ENCODE results near the gene CYBC1.

CYBC1 gene

DNA sequence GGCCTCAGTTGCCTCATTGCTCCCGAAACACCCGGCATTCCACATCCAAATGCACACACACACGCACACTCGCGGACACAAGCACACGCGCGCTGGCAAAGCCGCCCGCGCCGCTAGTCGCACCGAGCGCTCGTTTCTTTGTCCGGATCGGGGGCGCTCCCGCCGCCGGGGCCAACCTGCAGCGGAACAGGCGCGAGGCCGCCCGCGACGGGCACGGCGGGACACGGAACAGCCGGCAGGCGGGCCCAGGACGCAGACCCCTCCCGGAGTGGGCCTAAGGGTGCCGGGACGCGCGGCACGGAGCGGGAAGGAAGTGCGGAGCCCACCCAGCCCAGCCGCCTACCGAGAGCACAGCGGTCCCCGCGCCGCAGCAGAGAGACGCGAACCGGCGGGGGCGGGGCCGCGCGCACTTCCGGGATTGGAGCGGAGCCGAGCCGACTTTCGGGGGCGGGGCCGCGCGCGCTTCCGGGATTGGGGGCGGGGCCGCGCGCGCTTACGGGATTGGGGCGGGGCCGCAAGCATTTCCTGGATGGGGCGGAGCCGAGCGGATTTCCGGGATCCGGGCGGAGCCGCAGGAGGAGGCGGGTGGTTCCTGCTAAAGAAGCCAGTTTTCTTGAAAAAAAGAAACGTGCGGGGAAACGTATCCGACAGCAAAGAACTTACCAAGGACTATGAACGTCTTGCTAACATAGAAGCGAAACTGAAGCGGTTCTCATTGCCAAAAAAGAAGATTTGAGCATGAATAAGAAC, at the start of gene CYBC1:
TSS of gene CYBC1 (minus strand) at position 396 of the 750 bp plus-strand sequence. CDS start 1,498 bp downstream, outside the sequence.
- Histone ChIP-seq H3K79me2 (ENCODE audit: insufficient read depth, low read length) (peaks cover 11% of the 10 kb centered on the region), H3K27ac (ENCODE audit: low read depth, low read length, poor library complexity, severe bottlenecking) (peak within 1 kb of the TSS; percentile 99), H3K36me3 (ENCODE audit: insufficient read depth, low read length) (peaks cover 29% of the 10 kb centered on the region), H3K4me1 (ENCODE audit: insufficient read depth, low read length, severe bottlenecking) (peaks cover 43% of the 10 kb centered on the region), H3F3A (ENCODE audit: insufficient read depth, low read length) (peaks cover 9% of the 10 kb centered on the region; the same call in 1 of the 2 replicates), H3K9ac (ENCODE audit: low read length) (peak within 1 kb of the TSS; percentile 97), H3K9me2 (ENCODE audit: low read depth, low read length) (no peaks in the 10 kb centered on the region), H3K4me2 (ENCODE audit: low read length) (peak within 1 kb of the TSS; percentile 84), H4K20me1 (ENCODE audit: insufficient read depth, low read length) (no peaks in the 10 kb centered on the region), H3K4me3 (ENCODE audit: low read depth, low read length, poor library complexity, severe bottlenecking) (peak within 1 kb of the TSS; percentile 92), H3K9me3 (ENCODE audit: low read length) (peaks cover 7% of the 10 kb centered on the region; the same call in 1 of the 2 replicates), H2AFZ (ENCODE audit: low read length) (no peak within 1 kb of the TSS), H3K27me3 (ENCODE audit: insufficient read depth, low read length) (no peaks in the 10 kb centered on the region)
- TF ChIP-seq, protein P1, sequence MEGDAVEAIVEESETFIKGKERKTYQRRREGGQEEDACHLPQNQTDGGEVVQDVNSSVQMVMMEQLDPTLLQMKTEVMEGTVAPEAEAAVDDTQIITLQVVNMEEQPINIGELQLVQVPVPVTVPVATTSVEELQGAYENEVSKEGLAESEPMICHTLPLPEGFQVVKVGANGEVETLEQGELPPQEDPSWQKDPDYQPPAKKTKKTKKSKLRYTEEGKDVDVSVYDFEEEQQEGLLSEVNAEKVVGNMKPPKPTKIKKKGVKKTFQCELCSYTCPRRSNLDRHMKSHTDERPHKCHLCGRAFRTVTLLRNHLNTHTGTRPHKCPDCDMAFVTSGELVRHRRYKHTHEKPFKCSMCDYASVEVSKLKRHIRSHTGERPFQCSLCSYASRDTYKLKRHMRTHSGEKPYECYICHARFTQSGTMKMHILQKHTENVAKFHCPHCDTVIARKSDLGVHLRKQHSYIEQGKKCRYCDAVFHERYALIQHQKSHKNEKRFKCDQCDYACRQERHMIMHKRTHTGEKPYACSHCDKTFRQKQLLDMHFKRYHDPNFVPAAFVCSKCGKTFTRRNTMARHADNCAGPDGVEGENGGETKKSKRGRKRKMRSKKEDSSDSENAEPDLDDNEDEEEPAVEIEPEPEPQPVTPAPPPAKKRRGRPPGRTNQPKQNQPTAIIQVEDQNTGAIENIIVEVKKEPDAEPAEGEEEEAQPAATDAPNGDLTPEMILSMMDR (IDR thresholded peaks at IDR 0.05; ENCODE audit: low read length), result 0 out of 2 replicates have a peak, but pooled peaks have one; percentile 8
- no peak for TF ChIP-seq EZH2 (IDR thresholded peaks at IDR 0.05; ENCODE audit: borderline replicate concordance, low read length)

DNA sequence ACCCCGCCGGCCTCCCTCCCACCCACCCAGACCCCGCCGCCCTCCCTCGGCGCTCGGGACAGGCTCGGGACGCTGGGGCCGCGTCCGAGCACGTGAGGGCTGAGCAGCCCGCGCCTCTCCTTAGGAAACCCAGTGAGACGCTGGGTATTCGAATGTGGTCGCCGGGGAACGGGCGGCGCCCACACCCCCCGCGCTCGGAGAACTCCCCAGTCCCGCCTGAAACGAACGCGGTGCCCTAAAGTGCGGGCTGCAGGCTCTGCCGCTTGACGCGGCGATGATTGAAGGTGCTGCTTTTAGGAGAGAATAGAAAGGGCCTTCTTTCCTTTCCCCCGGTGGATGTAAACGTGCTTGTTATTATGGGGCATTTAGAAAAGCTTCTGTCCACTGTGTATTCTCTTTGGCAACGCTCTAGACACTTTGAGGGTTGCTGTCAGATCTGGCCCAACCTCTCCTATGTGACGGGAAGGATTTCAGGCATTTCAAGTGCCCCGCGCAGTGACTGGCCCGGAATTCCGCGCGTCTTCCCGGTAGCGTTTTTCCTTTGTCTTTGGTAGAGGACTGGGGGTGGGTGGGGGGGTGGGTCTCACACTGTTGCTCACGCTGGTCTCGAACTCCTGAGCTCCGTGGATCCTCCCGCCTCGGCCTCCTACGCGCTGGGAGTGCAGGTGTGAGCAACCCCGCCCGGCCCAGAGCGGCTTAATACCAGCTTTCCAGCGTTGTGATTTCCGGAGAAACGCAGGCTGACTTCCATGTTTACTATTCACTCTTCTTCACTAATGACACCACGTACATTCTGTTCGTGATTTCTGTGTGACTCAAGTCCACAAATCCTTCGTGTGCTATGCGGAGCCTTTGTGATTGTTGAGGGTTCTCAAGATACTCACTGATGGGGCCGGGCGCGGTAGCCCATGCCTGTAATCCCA, 47.2 kb upstream of the CYBC1 start:
- peak overlapping the region; percentile 54 for H3K4me3 ChIP-seq (ENCODE audit: low read depth, low read length, poor library complexity, severe bottlenecking)
- no peak for TF ChIP-seq EZH2 (IDR thresholded peaks at IDR 0.05; ENCODE audit: borderline replicate concordance, low read length)
- TF ChIP-seq, protein P1 (IDR thresholded peaks at IDR 0.05; ENCODE audit: low read length), result no peak

DNA sequence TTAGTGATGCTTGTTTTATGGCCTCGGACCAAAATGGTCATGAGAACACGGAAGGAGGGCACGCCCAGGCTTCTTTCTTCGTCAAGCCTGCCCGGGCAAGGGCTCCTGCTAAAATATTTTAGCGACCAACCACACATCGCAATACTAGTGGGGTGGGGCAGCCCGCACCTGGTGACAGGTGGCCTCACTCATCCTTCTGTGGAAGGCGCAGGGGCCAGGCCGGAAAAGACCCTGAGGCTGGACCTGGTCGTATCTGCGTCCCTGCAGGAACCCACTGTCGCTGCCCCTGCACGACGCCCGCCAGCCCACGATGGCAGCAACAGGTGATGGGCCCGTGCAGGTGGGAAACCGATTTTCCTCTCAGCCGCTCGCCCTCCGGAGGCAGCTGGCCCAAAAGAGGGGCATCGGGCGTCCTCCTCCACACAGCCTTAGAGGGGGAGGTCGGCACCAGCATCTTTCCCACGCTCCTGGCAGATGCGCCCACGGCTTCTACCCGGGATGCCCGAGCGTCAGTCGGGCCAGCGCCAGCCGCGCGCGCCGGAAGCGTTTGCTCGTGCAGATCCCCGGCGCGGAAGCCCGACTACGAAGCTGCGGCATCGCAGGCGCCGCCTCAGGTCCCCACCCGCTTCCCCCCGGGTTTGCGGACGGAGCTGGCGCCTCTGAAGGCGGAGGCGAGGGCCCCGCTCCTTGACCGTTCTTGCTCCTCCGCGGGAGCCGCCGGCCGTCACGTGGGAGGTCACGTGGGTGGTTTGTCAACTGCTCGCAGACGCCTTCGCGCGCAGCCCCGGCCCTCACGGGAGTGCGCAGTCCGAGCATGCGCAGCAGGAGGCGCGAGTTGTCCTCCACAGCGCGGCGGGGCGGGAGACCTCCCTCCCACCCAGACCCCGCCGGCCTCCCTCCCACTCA, 46.2 kb upstream of the CYBC1 start:
- peak overlapping the region; percentile 93 for H3K4me2 ChIP-seq (ENCODE audit: low read length)
- H3K79me2 ChIP-seq (ENCODE audit: insufficient read depth, low read length), result no peaks in the 10 kb centered on the region
- H3K27me3 ChIP-seq (ENCODE audit: insufficient read depth, low read length), result no peaks in the 10 kb centered on the region
- no peaks in the 10 kb centered on the region; the same call in 1 of the 2 replicates for H3K36me3 ChIP-seq (ENCODE audit: insufficient read depth, low read length)
- peak overlapping the region; percentile 95 for H3K27ac ChIP-seq (ENCODE audit: low read depth, low read length, poor library complexity, severe bottlenecking)
- H3K9me2 ChIP-seq (ENCODE audit: low read depth, low read length), result no peaks in the 10 kb centered on the region
- no peaks in the 10 kb centered on the region for H4K20me1 ChIP-seq (ENCODE audit: insufficient read depth, low read length)
- TF ChIP-seq EZH2 (IDR thresholded peaks at IDR 0.05; ENCODE audit: borderline replicate concordance, low read length), result no peak
- TF ChIP-seq, protein P1 (IDR thresholded peaks at IDR 0.05; ENCODE audit: low read length), result no peak
- H3F3A ChIP-seq (ENCODE audit: insufficient read depth, low read length), result 0 out of 2 replicates have a peak, but pooled peaks cover 6% of the 10 kb centered on the region
- no peak overlapping the region for H2AFZ ChIP-seq (ENCODE audit: low read length)
- peak overlapping the region; percentile 69 for H3K4me3 ChIP-seq (ENCODE audit: low read depth, low read length, poor library complexity, severe bottlenecking)
- H3K4me1 ChIP-seq (ENCODE audit: insufficient read depth, low read length, severe bottlenecking), result peaks cover 47% of the 10 kb centered on the region
- no peaks in the 10 kb centered on the region for H3K9me3 ChIP-seq (ENCODE audit: low read length)
- H3K9ac ChIP-seq (ENCODE audit: low read length), result peak overlapping the region; percentile 83

More for the DNA sequence above, 47.2 kb upstream of the CYBC1 start:
- Histone ChIP-seq H3K9ac (ENCODE audit: low read length) (peak overlapping the region; percentile 73), H4K20me1 (ENCODE audit: insufficient read depth, low read length) (no peaks in the 10 kb centered on the region), H3K27me3 (ENCODE audit: insufficient read depth, low read length) (no peaks in the 10 kb centered on the region), H3K4me1 (ENCODE audit: insufficient read depth, low read length, severe bottlenecking) (peaks cover 54% of the 10 kb centered on the region), H3K79me2 (ENCODE audit: insufficient read depth, low read length) (no peaks in the 10 kb centered on the region), H3K9me2 (ENCODE audit: low read depth, low read length) (no peaks in the 10 kb centered on the region), H3F3A (ENCODE audit: insufficient read depth, low read length) (0 out of 2 replicates have a peak, but pooled peaks cover 6% of the 10 kb centered on the region), H3K27ac (ENCODE audit: low read depth, low read length, poor library complexity, severe bottlenecking) (peak overlapping the region; percentile 83), H3K9me3 (ENCODE audit: low read length) (no peaks in the 10 kb centered on the region), H2AFZ (ENCODE audit: low read length) (no peak overlapping the region), H3K36me3 (ENCODE audit: insufficient read depth, low read length) (no peaks in the 10 kb centered on the region; the same call in 1 of the 2 replicates), H3K4me2 (ENCODE audit: low read length) (peak overlapping the region; percentile 73)

All from OCI-LY1 (cell line).